BLaER1 (cell line): ENCODE data around the gene ZWILCH.

Source experiments
- H3K27ac ChIP-seq: shearing (Covaris generic); formaldehyde crosslinking; 2 replicates; pipeline ENCODE4 v1.8.1; 2022
- H3K27me3 ChIP-seq: shearing (Covaris generic); formaldehyde crosslinking; 2 replicates; pipeline ENCODE4 v1.8.1; 2022
- H3K36me3 ChIP-seq: shearing (Covaris generic); formaldehyde crosslinking; 2 replicates; pipeline ENCODE4 v1.8.1; 2022
- H3K4me1 ChIP-seq: shearing (Covaris generic); formaldehyde crosslinking; 2 replicates; pipeline ENCODE4 v1.8.1; 2022
- H3K4me2 ChIP-seq: shearing (Covaris generic); formaldehyde crosslinking; 2 replicates; pipeline ENCODE4 v1.8.1; 2022
- H3K4me3 ChIP-seq: shearing (Covaris generic); formaldehyde crosslinking; 2 replicates; pipeline ENCODE4 v1.8.1; 2022
- H3K9ac ChIP-seq: shearing (Covaris generic); formaldehyde crosslinking; 2 replicates; pipeline ENCODE4 v1.8.1; 2022
- H3K9me3 ChIP-seq: shearing (Covaris generic); formaldehyde crosslinking; 2 replicates; pipeline ENCODE4 v1.8.1; 2022
- H4K20me1 ChIP-seq: shearing (Covaris generic); formaldehyde crosslinking; 2 replicates; pipeline ENCODE4 v1.8.1; 2022
- Cebpa-rat ChIP-seq: shearing (Covaris generic); IDR thresholded peaks from 2 replicates; pipeline ENCODE4 v1.8.1; 2022

Gene ZWILCH

DNA sequence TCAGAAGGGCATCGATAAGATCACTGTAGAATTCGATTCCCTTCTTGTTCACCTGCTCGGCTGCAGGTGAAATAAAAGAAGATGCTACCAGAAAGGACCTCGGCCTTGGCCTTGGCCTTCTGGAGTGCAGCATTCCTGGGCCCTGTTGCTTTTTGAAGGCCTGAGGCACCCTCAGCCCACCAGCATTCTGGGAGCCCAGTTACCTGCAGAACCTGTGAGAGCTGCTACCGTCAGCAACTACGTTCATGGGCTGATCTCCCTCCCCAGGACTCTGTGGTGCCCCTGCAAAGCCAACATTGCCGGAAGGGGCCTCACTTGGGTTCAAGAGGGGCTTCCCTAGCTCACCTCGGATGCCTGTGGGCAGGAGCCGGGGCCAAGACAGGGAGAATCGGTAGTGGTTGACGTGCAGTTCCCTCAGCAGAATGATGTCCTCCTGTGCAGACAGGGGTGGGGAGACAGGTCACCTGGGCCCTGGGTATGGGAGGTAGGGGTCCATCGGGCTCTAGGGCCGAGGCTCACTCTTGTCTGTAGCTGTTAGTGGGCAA, 58.5 kb downstream of the ZWILCH start:
- H3K27ac ChIP-seq = no peak overlapping the region
- no peak overlapping the region for H3K9ac ChIP-seq
- H3K36me3 ChIP-seq = no peaks in the 10 kb centered on the region
- no peaks in the 10 kb centered on the region for H3K27me3 ChIP-seq
- no peaks in the 10 kb centered on the region for H4K20me1 ChIP-seq
- TF ChIP-seq Cebpa-rat = no peak
- no peak overlapping the region for H3K4me3 ChIP-seq
- peaks cover 11% of the 10 kb centered on the region for H3K4me1 ChIP-seq
- H3K4me2 ChIP-seq = no peak overlapping the region
- H3K9me3 ChIP-seq = no peaks in the 10 kb centered on the region

DNA sequence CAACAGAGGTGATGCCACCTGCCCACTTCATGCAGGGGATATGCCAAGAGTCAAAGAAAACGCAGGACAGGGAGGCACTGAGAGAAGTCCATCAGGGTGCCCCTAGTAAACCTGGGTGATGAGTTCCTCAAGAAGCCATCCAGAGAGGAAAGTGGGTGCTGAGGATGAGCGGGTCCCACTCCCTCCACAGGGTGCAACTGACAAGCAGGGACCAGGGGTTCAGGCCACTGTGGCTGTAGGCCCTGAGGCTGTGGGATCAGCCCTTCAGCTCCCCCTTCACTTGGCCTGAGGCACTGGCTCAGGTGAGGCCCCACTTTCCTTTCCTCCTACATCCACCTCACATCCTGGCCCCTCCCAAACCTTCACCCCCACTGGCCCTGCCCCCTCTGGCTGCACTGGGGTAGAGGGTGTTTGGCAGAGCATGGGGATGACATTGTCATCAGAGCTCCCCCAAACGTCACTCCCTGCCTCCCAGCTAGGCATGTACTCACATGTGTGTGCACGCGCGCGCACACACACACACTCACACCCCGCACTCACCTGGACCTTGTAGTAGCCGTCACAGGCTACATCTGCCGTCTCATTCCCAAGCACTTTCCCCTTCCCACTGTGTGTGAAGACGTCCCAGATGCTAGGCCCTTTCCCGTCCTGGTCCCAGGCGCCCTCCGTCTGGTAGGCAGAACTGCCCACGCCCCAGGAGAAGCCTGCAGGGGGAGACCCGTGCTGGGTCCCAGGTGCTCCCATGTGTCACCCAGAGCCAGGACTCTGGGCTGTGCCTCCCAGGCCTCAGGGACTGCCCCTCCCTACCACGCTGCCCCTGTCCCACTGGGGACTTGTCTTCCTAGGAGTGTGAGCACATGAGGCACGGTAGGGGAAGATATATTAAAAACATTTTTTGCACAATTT, 59.3 kb downstream of the ZWILCH start:
- no peak overlapping the region for H3K4me2 ChIP-seq
- H3K4me1 ChIP-seq = peaks cover 11% of the 10 kb centered on the region
- H3K36me3 ChIP-seq = no peaks in the 10 kb centered on the region
- no peaks in the 10 kb centered on the region for H3K9me3 ChIP-seq
- H3K27ac ChIP-seq = no peak overlapping the region
- H3K9ac ChIP-seq = no peak overlapping the region
- no peak overlapping the region for H3K4me3 ChIP-seq
- no peaks in the 10 kb centered on the region for H4K20me1 ChIP-seq
- H3K27me3 ChIP-seq = no peaks in the 10 kb centered on the region
- TF ChIP-seq Cebpa-rat = no peak

DNA sequence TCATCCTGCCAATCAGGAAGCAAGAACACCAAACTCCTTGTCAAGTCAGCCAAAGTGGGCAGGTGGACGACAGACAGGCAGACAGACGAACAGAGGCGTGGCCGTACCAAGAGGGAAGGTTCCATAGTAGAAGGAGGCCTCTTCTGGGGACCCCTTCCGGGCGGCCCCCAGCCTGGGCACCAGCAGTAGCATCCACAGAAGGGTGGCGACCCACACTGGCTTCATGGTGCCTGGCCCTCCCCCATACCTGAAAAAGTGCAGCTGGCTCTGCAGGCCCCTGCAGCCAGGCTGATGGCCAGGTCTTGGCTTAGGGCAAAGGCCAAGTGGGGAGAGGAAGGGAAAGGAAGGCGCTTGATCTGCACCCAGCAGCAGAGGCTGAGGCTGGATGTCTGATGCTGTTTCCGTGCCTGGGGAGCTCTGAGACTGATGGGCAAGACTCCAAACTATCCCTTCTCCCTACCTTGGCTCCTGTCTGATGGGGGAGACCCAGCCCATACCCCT, 60.1 kb downstream of the ZWILCH start:
- Histone ChIP-seq H3K27me3 (no peaks in the 10 kb centered on the region), H3K4me3 (no peak overlapping the region), H3K4me2 (no peak overlapping the region), H3K36me3 (no peaks in the 10 kb centered on the region), H4K20me1 (no peaks in the 10 kb centered on the region), H3K4me1 (peaks cover 11% of the 10 kb centered on the region), H3K9me3 (no peaks in the 10 kb centered on the region), H3K27ac (no peak overlapping the region), H3K9ac (no peak overlapping the region)
- no peak for TF ChIP-seq Cebpa-rat

DNA sequence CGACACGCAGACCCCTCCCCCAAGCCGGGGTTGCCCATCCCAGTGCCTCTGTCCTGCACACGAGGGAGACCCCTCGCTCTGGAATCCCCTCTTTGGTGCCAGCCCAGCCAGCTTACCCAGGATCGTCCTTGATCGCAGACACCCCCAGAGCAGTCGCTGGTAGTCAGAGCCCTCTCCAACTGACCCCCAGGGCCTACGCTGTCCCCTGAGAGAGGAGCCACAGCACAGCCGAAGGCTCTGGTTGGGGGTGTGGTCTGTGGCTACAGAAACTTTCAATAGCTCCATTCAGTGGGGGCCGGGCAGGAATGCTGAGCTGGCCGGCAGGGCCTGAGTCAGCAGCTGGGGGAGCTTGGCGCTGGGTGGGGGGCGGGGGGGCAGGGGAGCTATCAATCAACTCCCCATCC, 60.6 kb downstream of the ZWILCH start, which contains the start of gene LCTL:
Gene LCTL (minus strand): TSS at position 258 of the 404 bp plus-strand sequence. CDS start 633 bp downstream, outside the sequence.
- Histone ChIP-seq H3K4me2 (peak within 1 kb of the TSS; percentile 29), H3K9me3 (no peaks in the 10 kb centered on the region), H3K27ac (no peak within 1 kb of the TSS), H4K20me1 (no peaks in the 10 kb centered on the region), H3K4me3 (no peak within 1 kb of the TSS), H3K27me3 (no peaks in the 10 kb centered on the region), H3K36me3 (no peaks in the 10 kb centered on the region), H3K4me1 (peaks cover 11% of the 10 kb centered on the region), H3K9ac (no peak within 1 kb of the TSS)
- TF ChIP-seq Cebpa-rat = no peak

DNA sequence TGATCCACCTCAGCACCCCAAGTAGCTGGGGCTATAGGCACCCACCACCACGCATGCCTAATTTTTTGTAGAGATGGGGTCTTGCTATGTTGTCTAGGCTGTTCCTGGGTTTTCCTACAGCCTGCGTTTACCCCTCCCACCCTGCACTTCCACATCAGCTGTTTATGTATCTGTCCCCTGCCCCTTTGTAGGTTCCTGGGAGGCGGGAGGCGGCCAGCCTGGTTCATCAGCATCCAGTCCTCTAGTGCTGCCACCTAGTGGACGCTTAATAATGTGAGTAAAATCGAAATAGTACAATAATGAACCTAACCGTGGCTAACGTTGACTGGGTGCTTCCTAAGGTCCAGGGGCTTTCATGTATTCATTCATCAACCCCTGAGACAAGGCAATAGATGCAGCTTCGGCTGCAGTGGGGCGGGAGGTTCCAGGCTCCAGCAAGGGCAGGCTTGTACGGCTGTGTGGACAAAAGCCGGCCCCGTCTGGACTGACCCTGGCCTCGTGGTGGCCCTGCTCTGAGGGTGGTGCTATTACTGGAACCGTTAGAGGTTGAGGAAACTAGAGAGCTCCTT, 61.9 kb downstream of the ZWILCH start:
- no peaks in the 10 kb centered on the region for H3K9me3 ChIP-seq
- no peaks in the 10 kb centered on the region for H3K36me3 ChIP-seq
- peak overlapping the region; percentile 29 for H3K4me2 ChIP-seq
- no peak overlapping the region for H3K4me3 ChIP-seq
- no peak overlapping the region for H3K9ac ChIP-seq
- no peaks in the 10 kb centered on the region for H3K27me3 ChIP-seq
- no peak for TF ChIP-seq Cebpa-rat
- no peak overlapping the region for H3K27ac ChIP-seq
- H4K20me1 ChIP-seq = no peaks in the 10 kb centered on the region
- peaks cover 11% of the 10 kb centered on the region for H3K4me1 ChIP-seq

DNA sequence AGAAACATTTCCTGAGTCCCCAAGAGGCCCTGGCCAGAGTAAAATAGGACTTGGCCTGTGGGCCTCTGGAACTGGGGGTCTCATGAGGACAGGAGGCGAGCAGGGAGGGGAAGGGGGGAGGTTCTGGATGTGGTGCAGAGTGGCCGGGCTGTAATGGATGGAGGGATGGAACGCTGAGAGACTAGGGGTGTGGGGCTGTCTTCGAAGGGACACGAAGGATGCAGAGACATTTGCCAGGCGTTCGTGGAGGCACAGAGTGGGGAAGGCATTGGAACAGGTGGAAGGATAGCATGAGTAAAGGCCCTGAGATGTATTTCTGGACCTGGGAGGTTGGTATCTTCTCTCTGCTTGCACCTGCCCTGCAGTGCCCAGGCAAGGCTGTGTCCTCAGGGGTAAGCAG, 62.8 kb downstream of the ZWILCH start:
- Histone ChIP-seq H3K36me3 (no peaks in the 10 kb centered on the region), H3K9me3 (no peaks in the 10 kb centered on the region), H3K4me3 (no peak overlapping the region), H3K4me2 (no peak overlapping the region), H3K27me3 (no peaks in the 10 kb centered on the region), H3K27ac (no peak overlapping the region; the same call in 1 of the 2 replicates), H3K9ac (no peak overlapping the region), H3K4me1 (peaks cover 11% of the 10 kb centered on the region), H4K20me1 (no peaks in the 10 kb centered on the region)
- TF ChIP-seq Cebpa-rat = no peak

DNA sequence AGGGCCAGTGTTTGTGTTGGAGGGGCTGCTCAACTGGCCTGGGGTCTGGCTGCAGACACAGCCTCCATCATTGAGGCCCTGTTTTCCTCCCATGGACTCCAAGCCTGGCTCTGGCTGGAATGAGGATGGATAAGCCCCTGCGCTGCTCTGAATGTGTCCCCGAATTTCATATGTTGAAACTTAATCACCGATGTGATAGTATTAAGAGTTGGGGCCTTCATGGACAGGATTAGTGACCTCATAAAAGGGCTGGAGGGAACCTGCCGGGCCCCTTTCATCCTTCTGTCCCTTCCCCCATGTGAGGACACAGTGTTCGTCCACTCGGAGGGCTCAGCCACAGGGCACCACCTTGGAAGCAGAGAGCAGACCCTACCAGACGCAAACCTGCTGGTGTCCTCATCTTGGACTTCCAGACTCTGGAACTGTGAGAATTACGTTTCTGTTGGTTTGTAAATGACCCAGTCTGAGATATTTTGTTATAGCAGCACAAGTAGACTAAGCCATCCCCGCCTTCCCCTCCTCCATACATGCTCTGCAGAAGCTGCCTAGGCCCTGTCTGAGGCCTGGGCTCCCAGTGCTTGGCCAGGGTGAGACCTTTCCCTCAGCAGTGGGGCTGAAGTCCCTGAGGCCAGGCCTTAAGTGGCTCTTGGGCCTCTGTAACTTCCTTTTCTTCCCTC, 64.5 kb downstream of the ZWILCH start:
- H3K4me2 ChIP-seq = no peak overlapping the region
- no peaks in the 10 kb centered on the region for H3K36me3 ChIP-seq
- no peak overlapping the region for H3K9ac ChIP-seq
- H3K9me3 ChIP-seq = no peaks in the 10 kb centered on the region
- H3K27ac ChIP-seq = no peak overlapping the region
- H3K27me3 ChIP-seq = no peaks in the 10 kb centered on the region
- H3K4me3 ChIP-seq = no peak overlapping the region
- no peak for TF ChIP-seq Cebpa-rat
- H3K4me1 ChIP-seq = peaks cover 11% of the 10 kb centered on the region
- no peaks in the 10 kb centered on the region for H4K20me1 ChIP-seq

DNA sequence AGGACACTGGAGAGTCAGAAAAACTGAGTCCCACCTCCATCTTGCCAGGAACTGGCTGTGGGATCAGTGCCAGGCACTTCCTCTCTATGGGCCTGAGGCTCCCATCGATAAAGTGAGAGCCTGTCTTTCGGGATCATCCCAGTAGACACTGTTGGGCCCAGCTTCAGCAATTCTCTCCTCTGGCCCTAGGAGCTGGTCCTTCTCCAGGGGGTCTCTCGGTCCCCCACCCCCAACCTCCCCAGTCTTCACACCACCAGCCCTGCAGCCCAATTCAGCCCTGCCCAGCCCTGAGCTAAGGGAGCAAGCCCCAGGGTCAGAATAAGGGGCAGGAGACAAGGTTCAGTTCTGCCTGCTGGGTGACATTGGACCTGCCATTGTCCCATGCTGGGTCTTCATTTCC, 65.2 kb downstream of the ZWILCH start:
- H4K20me1 ChIP-seq = no peaks in the 10 kb centered on the region
- H3K9me3 ChIP-seq = no peaks in the 10 kb centered on the region
- no peaks in the 10 kb centered on the region for H3K36me3 ChIP-seq
- no peak overlapping the region for H3K9ac ChIP-seq
- no peaks in the 10 kb centered on the region for H3K27me3 ChIP-seq
- H3K4me2 ChIP-seq = no peak overlapping the region
- H3K27ac ChIP-seq = no peak overlapping the region
- H3K4me3 ChIP-seq = no peak overlapping the region
- peaks cover 11% of the 10 kb centered on the region for H3K4me1 ChIP-seq
- TF ChIP-seq Cebpa-rat = no peak

DNA sequence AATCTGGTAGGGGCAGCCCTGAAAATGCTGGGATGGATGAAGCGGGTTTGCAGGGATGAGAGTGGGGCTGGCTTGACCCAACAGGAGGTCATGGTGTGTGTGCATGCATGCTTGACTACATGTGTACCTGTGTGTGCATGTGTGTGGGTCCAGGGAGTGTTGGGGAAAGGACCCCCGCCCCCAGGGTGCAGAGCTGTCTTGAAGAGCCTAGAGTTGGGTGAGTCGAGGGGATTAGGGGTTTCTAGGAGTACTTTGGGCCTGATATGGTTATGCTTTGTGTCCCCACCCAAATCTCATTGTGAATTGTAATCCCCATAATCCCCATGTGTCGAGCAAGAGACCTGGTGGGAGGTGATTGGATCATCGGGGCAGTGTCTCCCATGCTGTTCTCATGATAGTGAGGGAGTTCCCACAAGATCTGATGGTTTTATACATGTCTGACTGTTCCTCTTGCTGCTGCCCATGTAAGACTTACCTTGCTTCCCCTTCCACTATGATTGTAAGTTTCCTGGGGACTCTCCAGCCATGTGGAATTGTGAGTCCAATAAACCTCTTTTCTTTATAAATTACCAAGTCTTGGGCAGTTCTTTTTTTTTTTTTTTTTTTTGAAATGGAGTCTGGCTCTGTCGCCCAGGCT, 65.8 kb downstream of the ZWILCH start:
- no peak for TF ChIP-seq Cebpa-rat
- H4K20me1 ChIP-seq = no peaks in the 10 kb centered on the region
- H3K4me3 ChIP-seq = no peak overlapping the region
- H3K4me1 ChIP-seq = peaks cover 11% of the 10 kb centered on the region
- H3K27ac ChIP-seq = no peak overlapping the region
- no peaks in the 10 kb centered on the region for H3K36me3 ChIP-seq
- no peak overlapping the region for H3K4me2 ChIP-seq
- no peaks in the 10 kb centered on the region for H3K27me3 ChIP-seq
- no peaks in the 10 kb centered on the region for H3K9me3 ChIP-seq
- H3K9ac ChIP-seq = no peak overlapping the region
